ENCODE data around the gene ISLR.

ISLR gene

DNA sequence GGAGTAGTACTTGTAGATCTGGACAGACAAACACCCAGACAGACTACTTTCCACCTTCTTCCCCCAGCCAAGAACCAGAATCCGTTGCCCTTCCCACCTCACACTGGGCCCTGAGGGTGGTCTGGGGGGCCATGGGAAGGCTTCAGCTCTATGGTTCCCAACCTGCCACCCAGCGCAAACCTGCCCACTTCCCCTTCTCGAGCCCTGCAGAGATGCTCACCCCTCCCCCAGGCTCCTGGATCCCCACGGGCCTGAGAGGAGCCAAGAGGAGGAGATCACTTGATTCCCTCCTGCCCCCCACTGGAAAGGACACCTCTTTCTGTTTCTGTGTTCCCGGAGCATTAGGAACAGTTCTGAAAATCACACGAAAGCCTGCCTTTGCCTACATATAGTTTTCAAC, 20.4 kb downstream of the ISLR start:
- peaks cover 0 to 4% (median 0%) of the 10 kb centered on the region in 5 donors for H3K27me3 ChIP-seq (ENCODE audit: control insufficient read depth in 5 of 5, insufficient read depth in 4 of 5, low read length in 5 of 5)
- H3K4me3 ChIP-seq (ENCODE audit: low read depth in 1 of 5, low read length in 5 of 5), result no peak overlapping the region
- peaks cover 3 to 30% (median 13%) of the 10 kb centered on the region in 5 donors for H3K4me1 ChIP-seq (ENCODE audit: control insufficient read depth in 5 of 5, insufficient read depth in 5 of 5, low read length in 5 of 5)
- H3K9ac ChIP-seq (ENCODE audit: low read length in 5 of 5), result no peak overlapping the region
- H3K9me3 ChIP-seq (ENCODE audit: control insufficient read depth in 5 of 5, low read length in 5 of 5), result no peaks in the 10 kb centered on the region
- H3K36me3 ChIP-seq (ENCODE audit: control insufficient read depth in 5 of 5, insufficient read depth in 5 of 5, low read length in 5 of 5), result no peaks in the 10 kb centered on the region
- H3K27ac ChIP-seq (ENCODE audit: low read depth, low read length), result no peak overlapping the region

DNA sequence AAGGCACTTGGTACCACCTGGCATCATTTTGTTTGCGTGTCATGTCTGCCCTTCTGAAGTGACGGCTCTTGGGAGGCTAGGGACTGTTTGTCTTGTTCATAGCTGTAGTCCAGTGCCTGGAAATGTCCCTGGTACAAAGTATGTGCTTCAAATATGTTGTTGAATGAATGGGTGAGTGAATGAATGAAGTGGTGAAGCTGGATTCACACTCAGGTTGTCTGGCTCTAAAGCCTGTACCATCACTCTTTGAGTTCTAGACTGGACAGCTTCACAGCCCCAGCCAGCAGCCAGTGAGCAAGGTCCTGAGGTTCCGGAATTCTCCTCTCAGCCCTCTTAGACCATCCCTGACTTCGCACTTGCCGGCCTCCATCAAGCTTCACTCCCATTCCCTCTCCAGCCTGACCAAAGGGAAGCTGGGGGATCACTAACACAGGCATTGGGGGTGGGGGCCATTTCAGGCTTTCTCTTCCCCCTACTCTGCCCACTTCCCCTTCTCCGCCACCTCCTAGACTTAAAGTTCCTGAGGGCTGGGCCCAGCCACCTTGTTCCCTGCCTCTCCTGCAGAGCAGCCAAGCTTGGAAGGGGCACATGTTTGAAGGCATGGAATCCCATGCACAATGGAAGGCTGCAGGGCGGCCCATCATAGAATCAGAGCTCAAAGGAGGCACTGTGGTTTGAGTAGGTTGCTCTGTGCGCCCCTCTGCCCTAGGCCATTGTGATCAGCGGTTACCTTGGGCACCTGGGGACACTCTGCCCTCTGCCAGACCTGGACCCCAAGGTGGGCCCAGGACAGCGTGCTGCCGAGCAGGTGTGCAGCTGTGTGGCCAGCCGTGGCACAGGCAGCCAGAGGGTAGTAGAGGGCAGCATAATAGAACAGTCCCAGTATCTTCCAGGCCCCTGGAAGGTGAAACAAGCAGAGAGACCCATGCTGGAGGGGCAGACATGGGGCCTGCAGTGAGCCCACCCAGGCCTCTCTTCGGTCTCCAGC, 21.4 kb downstream of the ISLR start:
- Histone ChIP-seq H3K9ac (ENCODE audit: low read length in 5 of 5) (no peak overlapping the region), H3K27ac (ENCODE audit: low read depth, low read length) (no peak overlapping the region), H3K36me3 (ENCODE audit: control insufficient read depth in 5 of 5, insufficient read depth in 5 of 5, low read length in 5 of 5) (no peaks in the 10 kb centered on the region), H3K9me3 (ENCODE audit: control insufficient read depth in 5 of 5, low read length in 5 of 5) (no peaks in the 10 kb centered on the region), H3K4me1 (ENCODE audit: control insufficient read depth in 5 of 5, insufficient read depth in 5 of 5, low read length in 5 of 5) (peaks cover 3 to 30% (median 13%) of the 10 kb centered on the region in 5 donors), H3K4me3 (ENCODE audit: low read depth in 1 of 5, low read length in 5 of 5) (no peak overlapping the region), H3K27me3 (ENCODE audit: control insufficient read depth in 5 of 5, insufficient read depth in 4 of 5, low read length in 5 of 5) (peaks cover 0 to 4% (median 0%) of the 10 kb centered on the region in 5 donors)

DNA sequence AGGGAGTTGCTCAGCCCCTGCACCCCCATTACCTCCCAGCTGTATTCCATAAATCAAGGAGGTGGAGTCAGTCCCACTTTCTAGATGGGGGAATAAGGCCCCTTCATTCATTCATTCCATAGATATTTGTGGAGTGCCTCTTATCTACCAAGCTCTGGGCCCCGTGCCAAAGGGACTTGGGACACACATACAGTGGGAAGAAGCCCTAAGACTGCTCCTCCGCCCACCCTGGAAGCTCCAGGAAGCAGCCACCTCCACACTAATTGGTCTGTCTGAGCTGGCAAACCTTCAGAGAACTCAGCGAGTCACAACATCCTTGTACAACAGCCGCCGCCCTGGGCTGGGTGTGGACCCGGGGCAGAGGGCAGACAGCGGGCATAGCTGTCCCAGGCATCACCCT, 22.7 kb downstream of the ISLR start:
- no peak overlapping the region for H3K4me3 ChIP-seq (ENCODE audit: low read depth in 1 of 5, low read length in 5 of 5)
- H3K4me1 ChIP-seq (ENCODE audit: control insufficient read depth in 5 of 5, insufficient read depth in 5 of 5, low read length in 5 of 5), result peaks cover 3 to 40% (median 25%) of the 10 kb centered on the region in 5 donors
- no peaks in the 10 kb centered on the region for H3K36me3 ChIP-seq (ENCODE audit: control insufficient read depth in 5 of 5, insufficient read depth in 5 of 5, low read length in 5 of 5)
- peaks cover 0 to 4% (median under 1%) of the 10 kb centered on the region in 5 donors for H3K27me3 ChIP-seq (ENCODE audit: control insufficient read depth in 5 of 5, insufficient read depth in 4 of 5, low read length in 5 of 5)
- no peak overlapping the region for H3K27ac ChIP-seq (ENCODE audit: low read depth, low read length)
- no peaks in the 10 kb centered on the region for H3K9me3 ChIP-seq (ENCODE audit: control insufficient read depth in 5 of 5, low read length in 5 of 5)
- no peak overlapping the region for H3K9ac ChIP-seq (ENCODE audit: low read length in 5 of 5)

DNA sequence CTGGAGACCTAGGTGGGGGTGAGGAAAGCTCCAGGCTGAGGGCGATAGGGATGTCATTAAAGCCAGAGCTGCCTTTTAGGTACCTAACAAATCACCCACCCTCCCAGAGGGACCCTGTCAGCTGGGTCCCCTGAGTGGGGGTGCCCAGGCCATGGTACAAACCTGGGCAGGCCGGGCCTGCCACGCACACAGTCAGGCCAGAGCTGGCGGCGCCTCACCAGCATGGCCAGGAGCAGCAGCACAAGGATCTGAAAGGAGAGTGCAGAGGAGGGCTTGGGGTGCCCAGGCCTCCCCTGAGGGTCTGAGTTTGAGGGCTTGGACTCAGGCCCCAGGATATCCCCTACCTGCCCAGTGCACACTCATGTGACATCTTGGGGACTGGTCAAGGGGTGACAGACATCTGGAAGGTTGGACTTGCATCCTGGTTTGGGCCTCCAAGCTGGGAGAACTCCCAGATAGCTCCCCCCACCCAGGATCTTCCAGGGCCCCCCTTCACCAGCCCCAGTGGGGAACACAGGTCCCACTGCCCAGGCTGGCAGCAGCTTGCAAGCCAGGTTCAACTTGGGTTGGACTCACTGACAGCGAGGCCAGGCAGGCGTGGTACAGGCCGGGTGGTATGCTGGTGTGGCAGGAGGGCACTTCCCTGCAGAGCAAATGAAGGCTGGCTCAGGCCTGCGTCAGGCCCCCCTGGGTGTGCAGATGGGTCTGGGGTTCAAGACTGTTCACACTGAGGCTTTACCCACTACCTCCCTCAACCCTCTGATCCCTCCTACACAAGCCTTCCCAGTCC, 23.9 kb downstream of the ISLR start:
- Histone ChIP-seq H3K4me1 (ENCODE audit: control insufficient read depth in 5 of 5, insufficient read depth in 5 of 5, low read length in 5 of 5) (peaks cover 0 to 34% (median 19%) of the 10 kb centered on the region in 5 donors), H3K27me3 (ENCODE audit: control insufficient read depth in 5 of 5, insufficient read depth in 4 of 5, low read length in 5 of 5) (peaks cover 0 to 9% (median 4%) of the 10 kb centered on the region in 5 donors), H3K9ac (ENCODE audit: low read length in 5 of 5) (no peak overlapping the region), H3K36me3 (ENCODE audit: control insufficient read depth in 5 of 5, insufficient read depth in 5 of 5, low read length in 5 of 5) (no peaks in the 10 kb centered on the region), H3K27ac (ENCODE audit: low read depth, low read length) (no peak overlapping the region), H3K9me3 (ENCODE audit: control insufficient read depth in 5 of 5, low read length in 5 of 5) (no peaks in the 10 kb centered on the region), H3K4me3 (ENCODE audit: low read depth in 1 of 5, low read length in 5 of 5) (no peak overlapping the region)

DNA sequence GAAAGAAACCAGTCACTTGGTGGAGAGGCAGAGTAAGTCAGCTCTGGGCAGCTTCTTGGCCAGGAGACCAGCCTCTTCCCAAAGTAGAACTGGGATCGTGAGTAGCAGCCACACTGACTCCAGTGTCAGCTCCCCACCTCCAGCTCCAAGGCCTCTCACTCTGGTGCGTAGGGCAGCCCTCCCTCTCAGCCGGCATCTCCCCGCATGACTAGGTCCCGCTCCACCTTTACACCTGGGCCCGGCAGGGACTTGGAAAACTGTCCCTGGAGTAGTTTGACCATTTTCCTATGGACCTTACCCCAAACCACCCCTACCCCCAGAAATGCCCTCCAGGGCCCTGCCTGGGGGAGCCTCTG, 25.8 kb downstream of the ISLR start:
- Histone ChIP-seq H3K9me3 (ENCODE audit: control insufficient read depth in 5 of 5, low read length in 5 of 5) (no peaks in the 10 kb centered on the region), H3K27ac (ENCODE audit: low read depth, low read length) (no peak overlapping the region), H3K9ac (ENCODE audit: low read length in 5 of 5) (no peak overlapping the region), H3K4me3 (ENCODE audit: low read depth in 1 of 5, low read length in 5 of 5) (no peak overlapping the region), H3K4me1 (ENCODE audit: control insufficient read depth in 5 of 5, insufficient read depth in 5 of 5, low read length in 5 of 5) (peaks cover 0 to 34% (median 23%) of the 10 kb centered on the region in 5 donors), H3K36me3 (ENCODE audit: control insufficient read depth in 5 of 5, insufficient read depth in 5 of 5, low read length in 5 of 5) (no peaks in the 10 kb centered on the region), H3K27me3 (ENCODE audit: control insufficient read depth in 5 of 5, insufficient read depth in 4 of 5, low read length in 5 of 5) (peaks cover 0 to 9% (median 4%) of the 10 kb centered on the region in 5 donors)

DNA sequence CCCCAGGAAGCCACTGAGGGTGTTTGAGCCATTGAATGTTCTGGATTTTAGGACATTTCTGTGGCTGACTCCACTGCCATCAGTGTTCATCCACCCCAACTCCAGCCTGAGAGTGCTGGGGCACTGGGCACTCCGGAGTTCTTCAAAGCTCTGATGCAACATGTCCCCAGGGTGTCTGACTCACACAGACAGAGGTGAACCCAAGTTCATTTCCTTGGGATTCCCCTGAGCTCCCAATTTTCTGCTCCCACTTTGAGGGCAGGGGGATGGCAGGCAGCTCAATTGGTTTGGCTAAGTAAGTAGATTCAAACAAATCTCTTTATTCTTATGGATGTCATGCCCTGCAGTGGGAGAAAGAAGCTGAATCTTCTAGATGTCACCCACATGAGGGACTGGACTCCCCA, 26.9 kb downstream of the ISLR start:
- no peak overlapping the region for H3K27ac ChIP-seq (ENCODE audit: low read depth, low read length)
- no peak overlapping the region for H3K9ac ChIP-seq (ENCODE audit: low read length in 5 of 5)
- no peaks in the 10 kb centered on the region for H3K9me3 ChIP-seq (ENCODE audit: control insufficient read depth in 5 of 5, low read length in 5 of 5)
- peaks cover 0 to 9% (median 4%) of the 10 kb centered on the region in 5 donors for H3K27me3 ChIP-seq (ENCODE audit: control insufficient read depth in 5 of 5, insufficient read depth in 4 of 5, low read length in 5 of 5)
- no peaks in the 10 kb centered on the region for H3K36me3 ChIP-seq (ENCODE audit: control insufficient read depth in 5 of 5, insufficient read depth in 5 of 5, low read length in 5 of 5)
- H3K4me1 ChIP-seq (ENCODE audit: control insufficient read depth in 5 of 5, insufficient read depth in 5 of 5, low read length in 5 of 5), result peaks cover 3 to 36% (median 25%) of the 10 kb centered on the region in 5 donors
- no peak overlapping the region for H3K4me3 ChIP-seq (ENCODE audit: low read depth in 1 of 5, low read length in 5 of 5)

DNA sequence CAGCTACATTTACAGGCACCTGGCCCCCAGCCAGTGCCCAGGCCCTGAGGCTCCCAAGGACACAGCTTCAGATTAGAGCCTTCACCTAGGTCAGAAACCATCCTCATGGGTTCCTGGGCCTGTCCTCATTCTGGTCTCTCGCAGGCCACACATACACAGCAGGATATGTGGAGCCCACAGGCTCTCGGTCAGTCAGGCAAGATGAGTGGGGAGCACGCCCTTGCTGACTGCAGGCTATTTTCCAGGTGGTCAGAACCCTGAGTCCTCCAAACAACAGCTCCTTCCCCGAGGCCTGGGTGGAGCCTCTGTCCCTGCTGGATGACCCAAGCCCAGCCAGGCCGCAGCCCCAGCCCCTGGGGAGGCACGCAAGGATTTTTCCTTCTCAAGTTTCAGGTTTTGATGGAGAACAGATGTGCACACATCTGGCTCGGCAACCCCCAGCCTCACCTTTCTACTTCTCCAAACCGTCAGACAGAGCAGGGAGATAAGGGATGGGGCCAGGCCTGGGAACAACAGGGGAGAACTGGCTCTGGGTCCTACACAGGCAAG, 27.4 kb downstream of the ISLR start:
- H3K9me3 ChIP-seq (ENCODE audit: control insufficient read depth in 5 of 5, low read length in 5 of 5), result no peaks in the 10 kb centered on the region
- H3K36me3 ChIP-seq (ENCODE audit: control insufficient read depth in 5 of 5, insufficient read depth in 5 of 5, low read length in 5 of 5), result no peaks in the 10 kb centered on the region
- H3K4me1 ChIP-seq (ENCODE audit: control insufficient read depth in 5 of 5, insufficient read depth in 5 of 5, low read length in 5 of 5), result peaks cover 3 to 37% (median 25%) of the 10 kb centered on the region in 5 donors
- no peak overlapping the region for H3K4me3 ChIP-seq (ENCODE audit: low read depth in 1 of 5, low read length in 5 of 5)
- H3K27me3 ChIP-seq (ENCODE audit: control insufficient read depth in 5 of 5, insufficient read depth in 4 of 5, low read length in 5 of 5), result peaks cover 0 to 9% (median 4%) of the 10 kb centered on the region in 5 donors
- H3K27ac ChIP-seq (ENCODE audit: low read depth, low read length), result no peak overlapping the region
- no peak overlapping the region for H3K9ac ChIP-seq (ENCODE audit: low read length in 5 of 5)

DNA sequence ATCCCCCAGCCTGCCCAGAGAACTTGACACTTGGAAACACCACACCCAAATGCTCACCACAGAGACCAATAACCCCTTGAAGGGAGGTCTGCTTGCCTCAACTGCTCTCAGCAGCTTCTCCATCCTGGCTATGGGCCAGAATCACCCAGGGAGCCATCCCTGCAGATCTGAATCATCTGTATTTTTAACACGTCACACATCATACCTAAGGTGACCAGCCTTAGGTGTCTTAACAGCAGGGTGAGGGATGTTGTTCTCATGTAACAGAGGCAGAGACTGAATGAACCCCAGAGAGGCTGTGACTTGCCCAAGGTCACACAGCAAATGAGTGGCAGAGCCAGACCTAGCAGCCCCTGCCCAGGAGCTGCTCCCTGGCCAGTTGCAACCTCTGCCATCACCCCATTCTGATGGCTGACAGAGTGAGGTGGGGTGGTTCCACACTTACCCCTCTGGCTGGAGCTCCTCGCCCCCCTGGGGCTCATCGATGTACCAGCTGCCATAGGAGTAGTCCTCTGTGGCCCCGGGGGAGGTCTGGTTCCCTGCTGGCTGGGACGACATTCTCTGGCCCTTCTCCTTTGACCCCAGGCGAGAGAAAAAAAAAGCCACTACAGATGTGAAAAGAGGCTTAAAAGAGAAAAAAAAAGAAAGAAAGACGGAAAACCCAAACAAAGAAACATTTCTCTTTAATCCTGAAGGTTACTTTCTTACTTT, 28.4 kb downstream of the ISLR start:
- H3K9me3 ChIP-seq (ENCODE audit: control insufficient read depth in 5 of 5, low read length in 5 of 5), result no peaks in the 10 kb centered on the region
- peaks cover 0 to 7% (median 4%) of the 10 kb centered on the region in 5 donors for H3K27me3 ChIP-seq (ENCODE audit: control insufficient read depth in 5 of 5, insufficient read depth in 4 of 5, low read length in 5 of 5)
- H3K4me1 ChIP-seq (ENCODE audit: control insufficient read depth in 5 of 5, insufficient read depth in 5 of 5, low read length in 5 of 5), result peaks cover 3 to 30% (median 23%) of the 10 kb centered on the region in 5 donors
- H3K9ac ChIP-seq (ENCODE audit: low read length in 5 of 5), result no peak overlapping the region
- H3K27ac ChIP-seq (ENCODE audit: low read depth, low read length), result no peak overlapping the region
- no peak overlapping the region for H3K4me3 ChIP-seq (ENCODE audit: low read depth in 1 of 5, low read length in 5 of 5)
- no peaks in the 10 kb centered on the region for H3K36me3 ChIP-seq (ENCODE audit: control insufficient read depth in 5 of 5, insufficient read depth in 5 of 5, low read length in 5 of 5)

DNA sequence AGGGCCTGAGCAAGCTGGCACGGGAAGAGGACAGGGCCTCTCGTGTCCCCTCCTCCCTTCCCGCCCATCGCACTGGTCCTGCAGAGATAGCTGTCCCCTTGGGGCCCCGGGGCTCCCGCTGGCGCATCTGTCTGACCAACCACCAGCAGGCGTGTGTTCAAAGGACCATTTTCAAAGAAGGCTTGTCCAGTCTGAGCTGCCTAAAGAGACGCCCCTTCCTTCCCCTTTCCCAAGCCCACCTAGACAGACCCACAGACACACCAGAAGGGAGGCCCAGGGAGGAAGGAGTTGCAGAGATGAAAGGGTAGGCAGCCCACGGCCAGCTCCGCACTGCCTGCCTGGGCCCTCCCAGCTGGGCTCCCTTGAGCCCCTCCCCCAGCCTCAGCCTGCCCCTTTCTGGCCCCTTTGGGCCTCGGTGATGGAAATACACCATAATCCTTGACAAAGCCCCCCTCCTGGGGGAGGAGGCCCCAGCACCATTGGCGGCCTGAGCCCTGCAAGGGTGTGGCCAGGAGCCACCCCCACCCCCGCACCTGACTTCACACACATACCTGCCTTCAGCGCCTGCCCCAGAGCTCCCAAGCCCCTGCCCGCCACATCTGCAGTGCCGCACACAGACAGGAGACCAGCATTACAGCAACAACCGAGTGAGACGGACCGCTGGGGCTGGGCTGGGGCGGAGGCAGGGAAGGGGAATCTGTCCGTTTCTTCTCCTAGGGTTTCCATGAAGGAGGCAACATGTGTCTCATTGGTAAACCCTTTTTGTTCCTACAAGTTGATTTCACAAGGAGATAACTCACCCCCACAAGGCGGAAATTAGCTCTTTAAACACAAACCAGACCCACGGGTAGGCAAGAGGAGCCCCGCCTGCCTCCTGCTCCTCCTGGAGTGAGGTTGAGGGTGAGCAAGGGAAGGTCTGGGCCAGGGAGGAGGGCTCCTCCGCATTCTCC, 29.2 kb downstream of the ISLR start, which contains the start of gene STRA6:
Gene STRA6, minus strand, starts transcription at position 336 of the 950 bp plus-strand sequence. CDS start 520 bp downstream, outside the sequence.
- Histone ChIP-seq H3K27me3 (ENCODE audit: control insufficient read depth in 5 of 5, insufficient read depth in 4 of 5, low read length in 5 of 5) (peaks cover 0 to 9% (median 4%) of the 10 kb centered on the region in 5 donors), H3K9ac (ENCODE audit: low read length in 5 of 5) (no peak within 1 kb of the TSS), H3K4me1 (ENCODE audit: control insufficient read depth in 5 of 5, insufficient read depth in 5 of 5, low read length in 5 of 5) (peaks cover 3 to 31% (median 20%) of the 10 kb centered on the region in 5 donors), H3K4me3 (ENCODE audit: low read depth in 1 of 5, low read length in 5 of 5) (no peak within 1 kb of the TSS), H3K9me3 (ENCODE audit: control insufficient read depth in 5 of 5, low read length in 5 of 5) (no peaks in the 10 kb centered on the region), H3K36me3 (ENCODE audit: control insufficient read depth in 5 of 5, insufficient read depth in 5 of 5, low read length in 5 of 5) (no peaks in the 10 kb centered on the region), H3K27ac (ENCODE audit: low read depth, low read length) (no peak within 1 kb of the TSS)
